HepG2 (cell line): ENCODE results near the gene ZNF451. TPM values are rescaled to one million over a fixed set of nuclear protein-coding genes. Genes with fewer than 3 reads are reported as not detected.
A peak's percentile ranks its signal among the peaks of the same experiment; 100 is the strongest.

Experiments
- AHDC1 ChIP-seq: sonication (generic); formaldehyde crosslinking; IDR thresholded peaks from 2 replicates; pipeline ENCODE4 v1.5.1; 2020; ENCODE audit warnings: mild to moderate bottlenecking, missing genetic modification reagents, borderline replicate concordance
- GMEB2 ChIP-seq: IDR thresholded peaks from 2 replicates; pipeline ENCODE4 v1.6.1; 2016; ENCODE audit warnings: missing biosample characterization, missing genetic modification reagents, low read depth
- HNRNPK ChIP-seq: fragments of 200-400 bp; formaldehyde crosslinking; IDR thresholded peaks from 2 replicates; pipeline ENCODE4 v1.6.1; 2018; ENCODE audit warnings: low read length, low read depth, moderate library complexity, mild to moderate bottlenecking; ENCODE audit not compliant: poor library complexity, severe bottlenecking
- KLF6 ChIP-seq: IDR thresholded peaks from 2 replicates; pipeline ENCODE4 v1.8.0; 2016; ENCODE audit warnings: missing biosample characterization, missing genetic modification reagents
- NR2F2 ChIP-seq: IDR thresholded peaks from 2 replicates; pipeline ENCODE4 v1.6.1; 2012; ENCODE audit warnings: low read depth, inconsistent platforms, borderline replicate concordance
- NR2F6 ChIP-seq, 2 experiments: IDR thresholded peaks; 2 replicates each; pipeline ENCODE4 v1.6.1; 2016; ENCODE audit warnings: antibody characterized with exemption in 1 of 2, mild to moderate bottlenecking in 1 of 2
- POLR2AphosphoS2 ChIP-seq: IDR thresholded peaks from 2 replicates; pipeline ENCODE4 v1.6.1; 2011; ENCODE audit warnings: low read depth, low read length, improper control_type of control experiment
- POLR2G ChIP-seq: fragments of 200-400 bp; formaldehyde crosslinking; IDR thresholded peaks from 2 replicates; pipeline ENCODE4 v1.6.1; 2018; ENCODE audit warnings: mild to moderate bottlenecking, low read depth, low read length, moderate library complexity
- SMARCC2 ChIP-seq: fragments of 450-650 bp; IDR thresholded peaks from 2 replicates; pipeline ENCODE4 v1.6.1; 2017; ENCODE audit warnings: antibody characterized with exemption, mild to moderate bottlenecking
- SRF ChIP-seq: IDR thresholded peaks from 2 replicates; pipeline ENCODE4 v1.6.1; 2011; ENCODE audit warnings: mild to moderate bottlenecking, low read depth, low read length, moderate library complexity
- ZBTB21 ChIP-seq: sonication (generic); formaldehyde crosslinking; IDR thresholded peaks from 2 replicates; pipeline ENCODE4 v1.4.0; 2020; ENCODE audit warnings: missing genetic modification reagents
- ZBTB7A ChIP-seq: sonication (generic); formaldehyde crosslinking; IDR thresholded peaks from 2 replicates; pipeline ENCODE4 v1.8.0; 2022; ENCODE audit warnings: mild to moderate bottlenecking, missing genetic modification reagents
- ZFYVE20 ChIP-seq: sonication (generic); formaldehyde crosslinking; IDR thresholded peaks from 2 replicates; pipeline ENCODE4 v1.8.0; 2023; ENCODE audit warnings: low read depth, mild to moderate bottlenecking, moderate library complexity, missing genetic modification reagents, borderline replicate concordance
- ZNF143 ChIP-seq: sonication (generic); formaldehyde crosslinking; IDR thresholded peaks from 2 replicates; pipeline ENCODE4 v1.4.0; 2020; ENCODE audit warnings: missing genetic modification reagents
- ZNF180 ChIP-seq: sonication (generic); formaldehyde crosslinking; IDR thresholded peaks from 2 replicates; pipeline ENCODE4 v1.4.0; 2020; ENCODE audit warnings: low read depth, missing genetic modification reagents, borderline replicate concordance
- ZNF331 ChIP-seq: sonication (generic); formaldehyde crosslinking; IDR thresholded peaks from 2 replicates; pipeline ENCODE4 v1.4.0; 2020; ENCODE audit warnings: missing genetic modification reagents
- ZNF44 ChIP-seq: sonication (generic); formaldehyde crosslinking; IDR thresholded peaks from 2 replicates; pipeline ENCODE4 v1.5.1; 2020; ENCODE audit warnings: mild to moderate bottlenecking, missing genetic modification reagents
- polyA plus RNA-seq, 8 experiments: library from polyadenylated mRNA; depleted of rRNA in 3 of 8; stranded (reverse) in 7 of 8; unstranded in 1 of 8; fragments of >200 nt; fragmentation: Illumina TruSeq in 4 of 8; extraction: Trizol in 4 of 8; gene quantifications; 2 replicates each; pipeline versions ENCODE4 v1.2.1 to v1.2.3, GENCODE V29; 2011 to 2016; ENCODE audit warnings: low read depth in 4 of 8, missing spikeins in 1 of 8, mixed read lengths in 1 of 8; ENCODE audit not compliant: insufficient read depth in 1 of 8
- total RNA-seq, 5 experiments: library from RNA; depleted of rRNA; stranded (reverse); fragments of >200 nt; fragmentation: Illumina TruSeq; extraction: Trizol; gene quantifications; 2 replicates each; pipeline ENCODE4 v1.2.3, GENCODE V29; 2016; ENCODE audit warnings: low read depth in 1 of 5
- TF ChIP-seq, protein P1 (sequence below): sonication (generic); formaldehyde crosslinking; IDR thresholded peaks from 2 replicates; pipeline ENCODE4 v1.5.0; 2020; ENCODE audit warnings: missing genetic modification reagents
- TF ChIP-seq, protein P2 (sequence below): sonication (generic); formaldehyde crosslinking; conservative IDR thresholded peaks from 2 replicates; pipeline ENCODE4 v1.5.0; 2020; ENCODE audit warnings: missing genetic modification reagents

ZNF451 gene
- total and polyA plus RNA-seq, 2 of the 13 experiments (the other 11 are each of a cell fraction or from before 2014, with no cell fraction given) = 32.1 to 65.7 TPM

GRCh38 chr6:57172136-57173055, 82.4 kb downstream of the ZNF451 start, which contains the start of gene BAG2 (continued):
- TF ChIP-seq POLR2G (peak; percentile 94), ZFYVE20 (CRISPR knock-in tag) (no peak), AHDC1 (CRISPR knock-in tag) (peak; percentile 42), ZBTB7A (CRISPR knock-in tag) (peak; percentile 92), SMARCC2 (no peak), KLF6 (CRISPR knock-in tag) (peak; percentile 71), ZBTB21 (CRISPR knock-in tag) (no peak; the same call in 1 of the 2 replicates), NR2F6 (IDR thresholded peaks at IDR 0.05) (peak; percentile 35), NR2F6 (CRISPR knock-in tag; IDR thresholded peaks at IDR 0.05) (peak; percentile 65; the same call in 1 of the 2 replicates), GMEB2 (CRISPR knock-in tag) (peak; percentile 34; the same call in 1 of the 2 replicates), ZNF180 (CRISPR knock-in tag) (peak; percentile 84; the same call in 1 of the 2 replicates), POLR2AphosphoS2 (no peak), ZNF44 (CRISPR knock-in tag) (no peak), ZNF331 (CRISPR knock-in tag) (no peak; the same call in 1 of the 2 replicates), HNRNPK (peak; percentile 90), SRF (no peak), ZNF143 (CRISPR knock-in tag) (peak; percentile 68), NR2F2 (no peak)
- TF ChIP-seq, protein P1, sequence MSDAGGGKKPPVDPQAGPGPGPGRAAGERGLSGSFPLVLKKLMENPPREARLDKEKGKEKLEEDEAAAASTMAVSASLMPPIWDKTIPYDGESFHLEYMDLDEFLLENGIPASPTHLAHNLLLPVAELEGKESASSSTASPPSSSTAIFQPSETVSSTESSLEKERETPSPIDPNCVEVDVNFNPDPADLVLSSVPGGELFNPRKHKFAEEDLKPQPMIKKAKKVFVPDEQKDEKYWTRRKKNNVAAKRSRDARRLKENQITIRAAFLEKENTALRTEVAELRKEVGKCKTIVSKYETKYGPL (CRISPR knock-in tag) = peak; percentile 37; the same call in 1 of the 2 replicates
- TF ChIP-seq, protein P2, sequence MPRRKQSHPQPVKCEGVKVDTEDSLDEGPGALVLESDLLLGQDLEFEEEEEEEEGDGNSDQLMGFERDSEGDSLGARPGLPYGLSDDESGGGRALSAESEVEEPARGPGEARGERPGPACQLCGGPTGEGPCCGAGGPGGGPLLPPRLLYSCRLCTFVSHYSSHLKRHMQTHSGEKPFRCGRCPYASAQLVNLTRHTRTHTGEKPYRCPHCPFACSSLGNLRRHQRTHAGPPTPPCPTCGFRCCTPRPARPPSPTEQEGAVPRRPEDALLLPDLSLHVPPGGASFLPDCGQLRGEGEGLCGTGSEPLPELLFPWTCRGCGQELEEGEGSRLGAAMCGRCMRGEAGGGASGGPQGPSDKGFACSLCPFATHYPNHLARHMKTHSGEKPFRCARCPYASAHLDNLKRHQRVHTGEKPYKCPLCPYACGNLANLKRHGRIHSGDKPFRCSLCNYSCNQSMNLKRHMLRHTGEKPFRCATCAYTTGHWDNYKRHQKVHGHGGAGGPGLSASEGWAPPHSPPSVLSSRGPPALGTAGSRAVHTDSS (CRISPR knock-in tag) = 0 out of 2 replicates have a peak, but pooled peaks have one; percentile 68
